ENCODE results near the gene TMEM61. TPM values are rescaled to one million over a fixed set of nuclear protein-coding genes. Genes with fewer than 3 reads are reported as not detected.

The TMEM61 gene
- total RNA-seq, 1 experiment from 2014 or later: 0.95 TPM

- POLR2A ChIA-PET (ENCODE audit: unreplicated experiment): no interaction called here
- H3K9me2 ChIP-seq (replicated peaks; ENCODE audit: low read length): no peaks in the 10 kb centered on the region
- ATAC-seq (no peak), DNase-seq (no peak)
- intact Hi-C loops (cut with micrococcal nuclease): no loop called here
- no peaks in the 10 kb centered on the region for H3K36me3 ChIP-seq (ENCODE audit: low read depth, low read length)
- TF ChIP-seq CTCF (conservative IDR thresholded peaks at IDR 0.05; ENCODE audit: low read depth, low read length): no peak
- TF ChIP-seq EZH2phosphoT487 (IDR thresholded peaks at IDR 0.05; ENCODE audit: borderline replicate concordance, low read length): no peak
- TF ChIP-seq EZH2 (IDR thresholded peaks at IDR 0.05; ENCODE audit: low read length, unreplicated experiment): no peak
- no peaks in the 10 kb centered on the region for H3K9me3 ChIP-seq (ENCODE audit: low read length)
- no peak overlapping the region for H3K27ac ChIP-seq (ENCODE audit: low read length)
- no peak overlapping the region for H2AFZ ChIP-seq (ENCODE audit: low read length)
- H4K20me1 ChIP-seq (ENCODE audit: low read length): no peaks in the 10 kb centered on the region
- no peaks in the 10 kb centered on the region for H3K79me2 ChIP-seq (ENCODE audit: low read length)
- no peak overlapping the region for H3K4me3 ChIP-seq (ENCODE audit: low read length)
- BruUV-seq (replicated peaks): no TSS peak
- CTCF ChIA-PET: no interaction called here
- H3K4me1 ChIP-seq (ENCODE audit: insufficient read depth, low read length): peaks cover 11% of the 10 kb centered on the region; the same call in 1 of the 2 replicates
- H3K4me2 ChIP-seq (ENCODE audit: low read length): no peak overlapping the region
- peaks cover 8% of the 10 kb centered on the region for H3K27me3 ChIP-seq (ENCODE audit: low read length)
- no peaks in the 10 kb centered on the region for H3F3A ChIP-seq (ENCODE audit: low read length, unreplicated experiment)
- H3K9ac ChIP-seq (ENCODE audit: low read length): no peak overlapping the region
Measured at GRCh38 chr1:55037733-55038551, 57.5 kb downstream of the TMEM61 start.

GRCh38 chr1:55038552-55038838 lies 58.1 kb downstream of the TMEM61 start:
- TF ChIP-seq CTCF (conservative IDR thresholded peaks at IDR 0.05; ENCODE audit: low read depth, low read length) (no peak), EZH2 (IDR thresholded peaks at IDR 0.05; ENCODE audit: low read length, unreplicated experiment) (no peak), EZH2phosphoT487 (IDR thresholded peaks at IDR 0.05; ENCODE audit: borderline replicate concordance, low read length) (no peak)
- no peak overlapping the region for H3K9ac ChIP-seq (ENCODE audit: low read length)
- H3K4me1 ChIP-seq (ENCODE audit: insufficient read depth, low read length): peaks cover 11% of the 10 kb centered on the region; the same call in 1 of the 2 replicates
- no TSS peak for BruUV-seq (replicated peaks)
- ChIA-PET CTCF (no interaction called here), POLR2A (ENCODE audit: unreplicated experiment) (no interaction called here)
- no peaks in the 10 kb centered on the region for H3K9me2 ChIP-seq (replicated peaks; ENCODE audit: low read length)
- no peaks in the 10 kb centered on the region for H3K79me2 ChIP-seq (ENCODE audit: low read length)
- H3K27me3 ChIP-seq (ENCODE audit: low read length): peaks cover 8% of the 10 kb centered on the region
- H3K4me3 ChIP-seq (ENCODE audit: low read length): no peak overlapping the region
- intact Hi-C loops (cut with micrococcal nuclease): no loop called here
- H3K9me3 ChIP-seq (ENCODE audit: low read length): no peaks in the 10 kb centered on the region
- no peak for DNase-seq
- no peaks in the 10 kb centered on the region for H3F3A ChIP-seq (ENCODE audit: low read length, unreplicated experiment)
- H2AFZ ChIP-seq (ENCODE audit: low read length): no peak overlapping the region
- H3K36me3 ChIP-seq (ENCODE audit: low read depth, low read length): no peaks in the 10 kb centered on the region
- H4K20me1 ChIP-seq (ENCODE audit: low read length): no peaks in the 10 kb centered on the region
- H3K27ac ChIP-seq (ENCODE audit: low read length): no peak overlapping the region
- no peak for ATAC-seq
- no peak overlapping the region for H3K4me2 ChIP-seq (ENCODE audit: low read length)

GRCh38 chr1:55038974-55039341 lies 58.5 kb downstream of the TMEM61 start:
- Histone ChIP-seq H3K9me3 (ENCODE audit: low read length) (no peaks in the 10 kb centered on the region), H3K4me3 (ENCODE audit: low read length) (peak overlapping the region; percentile 73; the same call in 1 of the 2 replicates), H3K27ac (ENCODE audit: low read length) (no peak overlapping the region), H3K9ac (ENCODE audit: low read length) (no peak overlapping the region), H2AFZ (ENCODE audit: low read length) (peak overlapping the region; percentile 77), H3K79me2 (ENCODE audit: low read length) (no peaks in the 10 kb centered on the region), H3K27me3 (ENCODE audit: low read length) (peaks cover 8% of the 10 kb centered on the region), H4K20me1 (ENCODE audit: low read length) (no peaks in the 10 kb centered on the region), H3K4me2 (ENCODE audit: low read length) (peak overlapping the region; percentile 92), H3K4me1 (ENCODE audit: insufficient read depth, low read length) (peaks cover 11% of the 10 kb centered on the region; the same call in 1 of the 2 replicates), H3F3A (ENCODE audit: low read length, unreplicated experiment) (no peaks in the 10 kb centered on the region), H3K36me3 (ENCODE audit: low read depth, low read length) (no peaks in the 10 kb centered on the region), H3K9me2 (replicated peaks; ENCODE audit: low read length) (no peaks in the 10 kb centered on the region)
- intact Hi-C loops (cut with micrococcal nuclease): no loop called here
- no TSS peak for BruUV-seq (replicated peaks)
- TF ChIP-seq EZH2 (IDR thresholded peaks at IDR 0.05; ENCODE audit: low read length, unreplicated experiment) (no peak), EZH2phosphoT487 (IDR thresholded peaks at IDR 0.05; ENCODE audit: borderline replicate concordance, low read length) (no peak), CTCF (conservative IDR thresholded peaks at IDR 0.05; ENCODE audit: low read depth, low read length) (no peak)
- ATAC-seq (no peak), DNase-seq (no peak)
- POLR2A ChIA-PET (ENCODE audit: unreplicated experiment): no interaction called here
- CTCF ChIA-PET: no interaction called here

All from PC-3 (cell line).